Kidney tubule cell (primary cell): Measurements from ENCODE around the gene KLHL6.

Experiments
- DNase-seq: peaks from one replicate; pipeline ENCODE4 v3.0.0-alpha.2; 2018; ENCODE audit warnings: low spot score

Gene KLHL6

GRCh38 chr3:183563536-183563874, 8.0 kb upstream of the KLHL6 start:
- no peak for DNase-seq

GRCh38 chr3:183560607-183561006, 5.1 kb upstream of the KLHL6 start:
- peak; percentile 10 for DNase-seq

- DNase-seq: no peak
Measured at GRCh38 chr3:183558495-183558894, 3.0 kb upstream of the KLHL6 start.

- DNase-seq: no peak
Measured at GRCh38 chr3:183556722-183557121, 1.2 kb upstream of the KLHL6 start.

GRCh38 chr3:183554377-183554776, 1.1 kb downstream of the KLHL6 start:
- DNase-seq: no peak

- no peak for DNase-seq
Measured at GRCh38 chr3:183553334-183554026, 2.0 kb downstream of the KLHL6 start.

GRCh38 chr3:183551930-183552329, 3.6 kb downstream of the KLHL6 start:
- DNase-seq: no peak

GRCh38 chr3:183548262-183548769, 7.2 kb downstream of the KLHL6 start:
- peak; percentile 99 for DNase-seq

- DNase-seq: no peak
Measured at GRCh38 chr3:183546625-183547024, 8.9 kb downstream of the KLHL6 start.

- no peak for DNase-seq
Measured at GRCh38 chr3:183545708-183546107, 9.8 kb downstream of the KLHL6 start.

GRCh38 chr3:183542355-183542754, 13.2 kb downstream of the KLHL6 start:
- DNase-seq: no peak

GRCh38 chr3:183541738-183542137, 13.8 kb downstream of the KLHL6 start:
- DNase-seq: no peak

- no peak for DNase-seq
Measured at GRCh38 chr3:183541235-183541655, 14.3 kb downstream of the KLHL6 start.

- DNase-seq: no peak
Measured at GRCh38 chr3:183540501-183541234, 14.8 kb downstream of the KLHL6 start.

- DNase-seq: no peak
Measured at GRCh38 chr3:183539811-183540210, 15.7 kb downstream of the KLHL6 start.

GRCh38 chr3:183538486-183538885, 17.0 kb downstream of the KLHL6 start:
- no peak for DNase-seq

- peak; percentile 59 for DNase-seq
Measured at GRCh38 chr3:183537295-183537730, 18.2 kb downstream of the KLHL6 start.

- no peak for DNase-seq
Measured at GRCh38 chr3:183536238-183536880, 19.1 kb downstream of the KLHL6 start.

- peak; percentile 64 for DNase-seq
Measured at GRCh38 chr3:183534249-183534648, 21.3 kb downstream of the KLHL6 start.

GRCh38 chr3:183533412-183534132, 21.9 kb downstream of the KLHL6 start:
- peak; percentile 65 for DNase-seq

GRCh38 chr3:183532620-183533411, 22.7 kb downstream of the KLHL6 start:
- no peak for DNase-seq
